Measurements from ENCODE around the gene RGL1. TPM values are rescaled to one million over a fixed set of nuclear protein-coding genes. Genes with fewer than 3 reads are reported as not detected.

RGL1 gene
- total RNA-seq, 1 donor from 2014 or later: 3.2 TPM

GRCh38 chr1:183896466-183897048, 91.6 kb downstream of the RGL1 start:
- TF ChIP-seq CTCF (IDR thresholded peaks at IDR 0.05; ENCODE audit: insufficient read depth, low read length, poor library complexity, severe bottlenecking): no peak
- H3K27me3 ChIP-seq (ENCODE audit: control insufficient read depth, insufficient read depth, low read length): no peaks in the 10 kb centered on the region
- H3K4me3 ChIP-seq (ENCODE audit: low read depth, low read length): no peak overlapping the region
- no peak for DNase-seq (ENCODE audit: low read depth)
- no peaks in the 10 kb centered on the region for H3K36me3 ChIP-seq (ENCODE audit: control insufficient read depth, insufficient read depth, low read length)

GRCh38 chr1:183898001-183898396, 93.1 kb downstream of the RGL1 start:
- Histone ChIP-seq H3K27me3 (ENCODE audit: control insufficient read depth, insufficient read depth, low read length) (no peaks in the 10 kb centered on the region), H3K36me3 (ENCODE audit: control insufficient read depth, insufficient read depth, low read length) (no peaks in the 10 kb centered on the region), H3K4me3 (ENCODE audit: low read depth, low read length) (no peak overlapping the region)
- no peak for TF ChIP-seq CTCF (IDR thresholded peaks at IDR 0.05; ENCODE audit: insufficient read depth, low read length, poor library complexity, severe bottlenecking)
- DNase-seq (ENCODE audit: low read depth): no peak

- DNase-seq (ENCODE audit: low read depth): no peak
- no peak for TF ChIP-seq CTCF (IDR thresholded peaks at IDR 0.05; ENCODE audit: insufficient read depth, low read length, poor library complexity, severe bottlenecking)
- no peaks in the 10 kb centered on the region for H3K36me3 ChIP-seq (ENCODE audit: control insufficient read depth, insufficient read depth, low read length)
Observed at GRCh38 chr1:183898610-183899009, 93.7 kb downstream of the RGL1 start.

GRCh38 chr1:183901748-183902330, 96.9 kb downstream of the RGL1 start:
- H3K27me3 ChIP-seq (ENCODE audit: control insufficient read depth, insufficient read depth, low read length): no peaks in the 10 kb centered on the region
- no peak for TF ChIP-seq CTCF (IDR thresholded peaks at IDR 0.05; ENCODE audit: insufficient read depth, low read length, poor library complexity, severe bottlenecking)
- no peak for DNase-seq (ENCODE audit: low read depth)
- H3K4me3 ChIP-seq (ENCODE audit: low read depth, low read length): no peak overlapping the region
- H3K36me3 ChIP-seq (ENCODE audit: control insufficient read depth, insufficient read depth, low read length): no peaks in the 10 kb centered on the region

More at GRCh38 chr1:183898610-183899009, 93.7 kb downstream of the RGL1 start:
- H3K4me3 ChIP-seq (ENCODE audit: low read depth, low read length): no peak overlapping the region
- H3K27me3 ChIP-seq (ENCODE audit: control insufficient read depth, insufficient read depth, low read length): no peaks in the 10 kb centered on the region

- H3K27me3 ChIP-seq (ENCODE audit: control insufficient read depth, insufficient read depth, low read length): no peaks in the 10 kb centered on the region
- DNase-seq (ENCODE audit: low read depth): no peak
- H3K4me3 ChIP-seq (ENCODE audit: low read depth, low read length): no peak overlapping the region
- TF ChIP-seq CTCF (IDR thresholded peaks at IDR 0.05; ENCODE audit: insufficient read depth, low read length, poor library complexity, severe bottlenecking): no peak
- no peaks in the 10 kb centered on the region for H3K36me3 ChIP-seq (ENCODE audit: control insufficient read depth, insufficient read depth, low read length)
Observed at GRCh38 chr1:183903101-183903500, 98.2 kb downstream of the RGL1 start.
